ENCODE data around the gene BICRAL. TPM values are rescaled to one million over a fixed set of nuclear protein-coding genes. Genes with fewer than 3 reads are reported as not detected.

BICRAL gene
- total RNA-seq, 1 donor from 2014 or later, result 20.7 TPM

- H3K27me3 ChIP-seq (ENCODE audit: low read depth), result peaks cover 10% of the 10 kb centered on the region
- H3K9me3 ChIP-seq, result no peaks in the 10 kb centered on the region
- ATAC-seq, result peak in 1 of 2 donors; percentile 15
- no peak overlapping the region for H3K4me3 ChIP-seq
- DNase-seq, result no peak
- no peaks in the 10 kb centered on the region for H3K36me3 ChIP-seq
- H3K27ac ChIP-seq, result no peak overlapping the region
- intact Hi-C loops (cut with DNase I), result loop anchor here (10.0 kb wide), 1 partner anchor 227 kb away; no protein-coding TSS in a partner anchor
- H3K4me1 ChIP-seq, result peaks cover 10% of the 10 kb centered on the region
- TF ChIP-seq CTCF (IDR thresholded peaks at IDR 0.05), result no peak
These were observed 125.5 kb downstream of the BICRAL start for GRCh38 chr6:42907336-42907735.

- peaks cover 10% of the 10 kb centered on the region for H3K27me3 ChIP-seq (ENCODE audit: low read depth)
- peaks cover 10% of the 10 kb centered on the region for H3K4me1 ChIP-seq
- H3K27ac ChIP-seq, result no peak overlapping the region
- intact Hi-C loops (cut with DNase I), result loop anchor here (10.0 kb wide), 1 partner anchor 225 kb away; no protein-coding TSS in a partner anchor
- DNase-seq (no peak), ATAC-seq (no peak)
- no peak for TF ChIP-seq CTCF (IDR thresholded peaks at IDR 0.05)
- H3K4me3 ChIP-seq, result no peak overlapping the region
- H3K36me3 ChIP-seq, result no peaks in the 10 kb centered on the region
- no peaks in the 10 kb centered on the region for H3K9me3 ChIP-seq
These were observed 128.0 kb downstream of the BICRAL start for GRCh38 chr6:42909835-42910234.

- Histone ChIP-seq H3K27me3 (ENCODE audit: low read depth) (peaks cover 10% of the 10 kb centered on the region), H3K27ac (no peak overlapping the region), H3K9me3 (no peaks in the 10 kb centered on the region), H3K36me3 (no peaks in the 10 kb centered on the region), H3K4me1 (peaks cover 10% of the 10 kb centered on the region), H3K4me3 (peak overlapping the region; percentile 34)
- DNase-seq, result no peak
- ATAC-seq, result peak; percentile 38 to 52
- no peak for TF ChIP-seq CTCF (IDR thresholded peaks at IDR 0.05)
- intact Hi-C loops (cut with DNase I), result no loop called here
These were observed 129.5 kb downstream of the BICRAL start for GRCh38 chr6:42911171-42912021.

- Histone ChIP-seq H3K36me3 (no peaks in the 10 kb centered on the region), H3K4me1 (peaks cover 10% of the 10 kb centered on the region), H3K27me3 (ENCODE audit: low read depth) (peaks cover 10% of the 10 kb centered on the region), H3K27ac (no peak overlapping the region), H3K9me3 (no peaks in the 10 kb centered on the region), H3K4me3 (no peak overlapping the region)
- no peak for TF ChIP-seq CTCF (IDR thresholded peaks at IDR 0.05)
- ATAC-seq, result no peak
- DNase-seq, result no peak
- intact Hi-C loops (cut with DNase I), result no loop called here
These were observed 132.7 kb downstream of the BICRAL start for GRCh38 chr6:42914546-42914945.

GRCh38 chr6:42915732-42916131, 133.9 kb downstream of the BICRAL start, which contains the start of gene PTCRA:
PTCRA (plus strand) TSS chr6:42916053; CDS start chr6:42916070, 17 bp downstream.
- Histone ChIP-seq H3K9me3 (no peaks in the 10 kb centered on the region), H3K36me3 (no peaks in the 10 kb centered on the region), H3K27ac (no peak within 1 kb of the TSS), H3K4me1 (peaks cover 10% of the 10 kb centered on the region), H3K27me3 (ENCODE audit: low read depth) (peaks cover 10% of the 10 kb centered on the region), H3K4me3 (no peak within 1 kb of the TSS)
- no peak for TF ChIP-seq CTCF (IDR thresholded peaks at IDR 0.05)
- ATAC-seq (no peak), DNase-seq (no peak)
- intact Hi-C loops (cut with DNase I), result no loop called here

Data from lower lobe of right lung (tissue), 2 donors.